ENCODE measurements around the gene ZBTB47. TPM values are rescaled to one million over a fixed set of nuclear protein-coding genes. Genes with fewer than 3 reads are reported as not detected.
A peak's percentile ranks its signal among the peaks of the same experiment; 100 is the strongest.

Gene ZBTB47
- total RNA-seq, 5 donors from 2014 or later (not counting 1 experiment from before 2014, with no cell fraction given) = 0.53 to 1.2 (median 0.98) TPM

DNA sequence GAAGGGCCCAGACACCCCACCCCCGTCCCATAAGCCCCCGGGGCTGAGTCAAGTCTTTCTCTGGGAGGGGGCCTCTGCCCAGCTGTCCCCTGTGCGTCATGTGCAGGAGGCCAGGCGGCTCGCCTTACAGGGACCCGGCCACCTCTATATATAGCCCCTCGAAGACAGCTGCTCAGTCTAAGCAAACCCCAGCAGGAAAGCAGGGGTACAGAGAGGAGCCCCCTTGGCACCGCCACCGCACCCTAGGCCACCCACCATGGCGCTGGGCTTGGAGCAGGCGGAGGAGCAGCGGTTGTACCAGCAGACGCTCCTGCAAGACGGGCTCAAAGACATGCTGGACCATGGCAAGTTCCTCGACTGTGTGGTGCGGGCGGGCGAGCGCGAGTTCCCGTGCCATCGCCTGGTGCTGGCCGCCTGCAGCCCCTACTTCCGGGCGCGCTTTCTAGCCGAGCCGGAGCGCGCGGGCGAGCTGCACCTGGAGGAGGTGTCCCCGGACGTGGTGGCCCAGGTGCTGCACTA lies 31.9 kb downstream of the ZBTB47 start, which contains the start of gene KLHL40:
Gene KLHL40 (plus strand): TSS at position 175 of the 519 bp plus-strand sequence. CDS start 82 bp downstream, at position 257.
- POLR2A ChIA-PET = no interaction called here
- no peaks in the 10 kb centered on the region for H3K9me3 Mint-ChIP-seq
- Histone ChIP-seq H3K36me3 (ENCODE audit: control insufficient read depth in 2 of 2, extremely low read depth in 1 of 2, insufficient read depth in 1 of 2, low read length in 1 of 2) (no peaks in the 10 kb centered on the region), H3K27me3 (replicated peaks in 1 of 2; ENCODE audit: control insufficient read depth in 2 of 2, extremely low read depth in 1 of 2, insufficient read depth in 2 of 2, low read length in 1 of 2) (peaks cover 0 to 40% of the 10 kb centered on the region in 2 experiments), H3K27ac (ENCODE audit: low read length) (no peak within 1 kb of the TSS), H3K9me3 (no peaks in the 10 kb centered on the region), H3K4me1 (ENCODE audit: control insufficient read depth in 1 of 2, extremely low read depth in 1 of 2, insufficient read depth in 2 of 2, low read length in 2 of 2) (peaks cover 0 to 4% of the 10 kb centered on the region in 2 experiments), H3K4me3 (ENCODE audit: control insufficient read depth in 1 of 2, extremely low read depth in 1 of 2, low read length in 1 of 2) (no peak within 1 kb of the TSS)
- H3K36me3 Mint-ChIP-seq = no peaks in the 10 kb centered on the region
- 49% methylated on average over 33 of the region's 34 CpGs for WGBS (ENCODE audit: insufficient coverage)
- no peak within 1 kb of the TSS for H3K27ac Mint-ChIP-seq
- CTCF ChIA-PET = no interaction called here
- H3K4me3 Mint-ChIP-seq = peak within 1 kb of the TSS in 2 of 3 donors; percentile 22 to 30
- no peak for DNase-seq
- ATAC-seq (replicated peaks in 1 of 4) = no peak
- peaks cover 0 to 2% (median 2%) of the 10 kb centered on the region in 3 donors for H3K4me1 Mint-ChIP-seq
- H3K27me3 Mint-ChIP-seq = peaks cover 22 to 34% of the 10 kb centered on the region in 2 donors

DNA sequence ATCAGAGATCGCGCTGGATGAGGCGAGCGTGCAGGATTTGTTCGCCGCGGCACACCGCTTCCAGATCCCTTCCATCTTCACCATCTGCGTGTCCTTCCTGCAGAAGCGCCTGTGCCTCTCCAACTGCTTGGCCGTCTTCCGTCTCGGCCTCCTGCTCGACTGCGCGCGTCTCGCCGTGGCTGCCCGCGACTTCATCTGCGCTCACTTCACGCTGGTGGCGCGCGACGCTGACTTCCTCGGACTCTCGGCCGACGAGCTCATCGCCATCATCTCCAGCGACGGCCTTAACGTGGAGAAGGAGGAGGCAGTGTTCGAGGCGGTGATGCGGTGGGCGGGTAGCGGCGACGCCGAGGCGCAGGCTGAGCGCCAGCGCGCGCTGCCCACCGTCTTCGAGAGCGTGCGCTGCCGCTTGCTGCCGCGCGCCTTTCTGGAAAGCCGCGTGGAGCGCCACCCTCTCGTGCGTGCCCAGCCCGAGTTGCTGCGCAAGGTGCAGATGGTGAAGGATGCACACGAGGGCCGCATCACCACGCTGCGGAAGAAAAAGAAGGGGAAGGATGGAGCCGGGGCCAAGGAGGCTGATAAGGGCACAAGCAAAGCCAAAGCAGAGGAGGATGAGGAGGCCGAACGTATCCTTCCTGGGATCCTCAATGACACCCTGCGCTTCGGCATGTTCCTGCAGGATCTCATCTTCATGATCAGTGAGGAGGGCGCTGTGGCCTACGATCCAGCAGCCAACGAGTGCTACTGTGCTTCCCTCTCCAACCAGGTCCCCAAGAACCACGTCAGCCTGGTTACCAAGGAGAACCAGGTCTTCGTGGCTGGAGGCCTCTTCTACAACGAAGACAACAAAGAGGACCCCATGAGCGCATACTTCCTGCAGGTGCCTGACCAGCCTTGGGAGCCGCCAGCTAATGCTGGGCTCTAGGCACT lies 32.7 kb downstream of the ZBTB47 start:
- H3K4me1 Mint-ChIP-seq = peaks cover 0 to 2% (median 2%) of the 10 kb centered on the region in 3 donors
- H3K27me3 Mint-ChIP-seq = peaks cover 22 to 34% of the 10 kb centered on the region in 2 donors
- 36% methylated on average over 80 of the region's 80 CpGs for WGBS (ENCODE audit: insufficient coverage)
- ATAC-seq (replicated peaks in 1 of 4) = no peak
- Histone ChIP-seq H3K36me3 (ENCODE audit: control insufficient read depth in 2 of 2, extremely low read depth in 1 of 2, insufficient read depth in 1 of 2, low read length in 1 of 2) (no peaks in the 10 kb centered on the region), H3K4me3 (ENCODE audit: control insufficient read depth in 1 of 2, extremely low read depth in 1 of 2, low read length in 1 of 2) (no peak overlapping the region), H3K4me1 (ENCODE audit: control insufficient read depth in 1 of 2, extremely low read depth in 1 of 2, insufficient read depth in 2 of 2, low read length in 2 of 2) (peaks cover 0 to 4% of the 10 kb centered on the region in 2 experiments), H3K27me3 (replicated peaks in 1 of 2; ENCODE audit: control insufficient read depth in 2 of 2, extremely low read depth in 1 of 2, insufficient read depth in 2 of 2, low read length in 1 of 2) (peaks cover 0 to 43% of the 10 kb centered on the region in 2 experiments), H3K27ac (ENCODE audit: low read length) (no peak overlapping the region), H3K9me3 (no peaks in the 10 kb centered on the region)
- H3K4me3 Mint-ChIP-seq = peak overlapping the region in 2 of 3 donors; percentile 22 to 30
- ChIA-PET POLR2A (no interaction called here), CTCF (no interaction called here)
- H3K9me3 Mint-ChIP-seq = no peaks in the 10 kb centered on the region
- no peak overlapping the region for H3K27ac Mint-ChIP-seq
- no peaks in the 10 kb centered on the region for H3K36me3 Mint-ChIP-seq
- no peak for DNase-seq

DNA sequence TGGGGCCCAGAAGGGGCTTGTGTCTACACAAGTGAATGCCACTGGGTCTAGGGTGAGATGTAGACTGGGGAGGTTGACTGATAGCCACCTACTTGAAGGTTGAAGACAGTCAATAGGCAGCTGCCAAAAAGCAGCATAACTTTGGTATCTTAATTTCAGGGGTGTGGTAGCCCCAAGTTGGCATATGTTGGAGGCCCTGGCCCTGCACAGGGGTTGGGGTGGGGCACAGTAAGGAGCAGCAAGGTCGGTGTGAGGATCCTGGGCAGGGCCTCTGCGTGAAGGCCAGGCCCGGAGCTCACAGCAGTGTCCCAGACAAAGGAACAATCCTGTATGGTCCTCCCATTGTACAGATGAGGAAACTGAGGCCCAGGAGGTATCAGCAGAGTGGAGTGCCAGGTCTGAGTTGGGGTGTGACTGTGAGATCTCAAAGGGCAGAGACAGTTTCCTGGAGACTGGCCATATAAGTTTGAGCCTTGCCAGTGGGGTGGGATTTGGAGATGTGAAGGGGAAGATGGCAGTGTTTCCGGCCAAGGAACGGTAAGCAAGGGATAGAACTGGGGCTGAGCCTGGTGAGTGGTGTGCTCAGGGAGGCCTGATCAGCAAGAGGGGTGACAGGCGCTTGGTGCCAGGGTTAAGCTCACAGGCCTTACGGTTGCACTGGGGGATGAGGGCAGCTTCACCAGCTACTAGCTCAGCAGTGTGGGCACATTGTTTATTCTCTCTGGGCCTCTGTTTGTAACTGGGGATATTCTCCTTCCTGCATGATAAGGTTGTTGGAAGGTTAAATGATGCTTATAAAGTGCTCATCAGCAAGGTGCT lies 33.5 kb downstream of the ZBTB47 start:
- Mint-ChIP-seq H3K4me1 (peaks cover 0 to 2% (median 2%) of the 10 kb centered on the region in 3 donors), H3K27ac (no peak overlapping the region), H3K36me3 (no peaks in the 10 kb centered on the region), H3K4me3 (no peak overlapping the region), H3K9me3 (no peaks in the 10 kb centered on the region), H3K27me3 (peaks cover 22 to 30% of the 10 kb centered on the region in 2 donors)
- Histone ChIP-seq H3K27me3 (replicated peaks in 1 of 2; ENCODE audit: control insufficient read depth in 2 of 2, extremely low read depth in 1 of 2, insufficient read depth in 2 of 2, low read length in 1 of 2) (peaks cover 0 to 43% of the 10 kb centered on the region in 2 experiments), H3K36me3 (ENCODE audit: control insufficient read depth in 2 of 2, extremely low read depth in 1 of 2, insufficient read depth in 1 of 2, low read length in 1 of 2) (no peaks in the 10 kb centered on the region), H3K9me3 (no peaks in the 10 kb centered on the region), H3K4me3 (ENCODE audit: control insufficient read depth in 1 of 2, extremely low read depth in 1 of 2, low read length in 1 of 2) (no peak overlapping the region), H3K27ac (ENCODE audit: low read length) (no peak overlapping the region), H3K4me1 (ENCODE audit: control insufficient read depth in 1 of 2, extremely low read depth in 1 of 2, insufficient read depth in 2 of 2, low read length in 2 of 2) (peaks cover 0 to 4% of the 10 kb centered on the region in 2 experiments)
- DNase-seq (no peak), ATAC-seq (replicated peaks in 1 of 4) (no peak)
- POLR2A ChIA-PET = no interaction called here
- CTCF ChIA-PET = no interaction called here
- 94% methylated on average over 6 of the region's 7 CpGs for WGBS (ENCODE audit: insufficient coverage)

DNA sequence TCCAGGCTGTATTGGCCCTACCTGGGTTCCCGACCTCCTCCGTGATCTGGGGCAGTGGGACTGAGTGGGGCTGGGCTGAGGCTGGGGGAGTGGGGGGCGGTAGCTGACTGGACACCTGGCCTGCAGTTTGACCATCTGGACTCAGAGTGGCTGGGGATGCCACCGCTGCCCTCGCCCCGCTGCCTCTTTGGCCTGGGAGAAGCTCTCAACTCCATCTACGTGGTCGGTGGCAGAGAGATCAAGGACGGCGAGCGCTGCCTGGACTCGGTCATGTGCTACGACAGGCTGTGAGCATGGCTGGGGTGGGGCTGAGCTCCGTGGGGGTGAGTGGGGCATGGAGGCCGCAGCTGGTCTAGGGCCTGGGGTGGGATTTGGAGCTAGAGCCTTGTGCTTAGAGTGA lies 34.5 kb downstream of the ZBTB47 start:
- peaks cover 0 to 2% (median 2%) of the 10 kb centered on the region in 3 donors for H3K4me1 Mint-ChIP-seq
- Histone ChIP-seq H3K27me3 (replicated peaks in 1 of 2; ENCODE audit: control insufficient read depth in 2 of 2, extremely low read depth in 1 of 2, insufficient read depth in 2 of 2, low read length in 1 of 2) (peaks cover 0 to 43% of the 10 kb centered on the region in 2 experiments), H3K36me3 (ENCODE audit: control insufficient read depth in 2 of 2, extremely low read depth in 1 of 2, insufficient read depth in 1 of 2, low read length in 1 of 2) (no peaks in the 10 kb centered on the region), H3K4me1 (ENCODE audit: control insufficient read depth in 1 of 2, extremely low read depth in 1 of 2, insufficient read depth in 2 of 2, low read length in 2 of 2) (peaks cover 0 to 4% of the 10 kb centered on the region in 2 experiments), H3K4me3 (ENCODE audit: control insufficient read depth in 1 of 2, extremely low read depth in 1 of 2, low read length in 1 of 2) (no peak overlapping the region), H3K9me3 (no peaks in the 10 kb centered on the region), H3K27ac (ENCODE audit: low read length) (no peak overlapping the region)
- no peaks in the 10 kb centered on the region for H3K36me3 Mint-ChIP-seq
- peaks cover 18 to 27% of the 10 kb centered on the region in 2 donors for H3K27me3 Mint-ChIP-seq
- ATAC-seq (replicated peaks in 1 of 4) (no peak), DNase-seq (no peak)
- H3K9me3 Mint-ChIP-seq = no peaks in the 10 kb centered on the region
- no peak overlapping the region for H3K4me3 Mint-ChIP-seq
- CTCF ChIA-PET = no interaction called here
- WGBS (ENCODE audit: insufficient coverage) = 86% methylated on average over 13 of the region's 15 CpGs
- POLR2A ChIA-PET = interaction anchor here in 1 of 2 donors (0.6 kb wide), 2 partner anchors 57 to 97 kb away, joined by 3 to 4 read pairs; partner anchors contain the start of gene SS18L2
- H3K27ac Mint-ChIP-seq = no peak overlapping the region

- Mint-ChIP-seq H3K4me1 (peaks cover 0 to 2% (median 2%) of the 10 kb centered on the region in 3 donors), H3K36me3 (no peaks in the 10 kb centered on the region), H3K27ac (no peak overlapping the region), H3K9me3 (no peaks in the 10 kb centered on the region), H3K4me3 (no peak overlapping the region), H3K27me3 (peaks cover 17 to 27% of the 10 kb centered on the region in 2 donors)
- Histone ChIP-seq H3K4me3 (ENCODE audit: control insufficient read depth in 1 of 2, extremely low read depth in 1 of 2, low read length in 1 of 2) (no peak overlapping the region), H3K27ac (ENCODE audit: low read length) (no peak overlapping the region), H3K9me3 (no peaks in the 10 kb centered on the region), H3K27me3 (replicated peaks in 1 of 2; ENCODE audit: control insufficient read depth in 2 of 2, extremely low read depth in 1 of 2, insufficient read depth in 2 of 2, low read length in 1 of 2) (peaks cover 0 to 43% of the 10 kb centered on the region in 2 experiments), H3K4me1 (ENCODE audit: control insufficient read depth in 1 of 2, extremely low read depth in 1 of 2, insufficient read depth in 2 of 2, low read length in 2 of 2) (peaks cover 0 to 4% of the 10 kb centered on the region in 2 experiments), H3K36me3 (ENCODE audit: control insufficient read depth in 2 of 2, extremely low read depth in 1 of 2, insufficient read depth in 1 of 2, low read length in 1 of 2) (no peaks in the 10 kb centered on the region)
- CTCF ChIA-PET = no interaction called here
- ATAC-seq (replicated peaks in 1 of 4) (no peak), DNase-seq (no peak)
- WGBS (ENCODE audit: insufficient coverage) = 84% methylated on average over 10 of the region's 22 CpGs
- POLR2A ChIA-PET = no interaction called here
Measured at GRCh38 chr3:42688487-42689420, 35.3 kb downstream of the ZBTB47 start.

Measured in T-cell (primary cell).